ENCODE measurements around the gene HTR7. TPM values are rescaled to one million over a fixed set of nuclear protein-coding genes. Genes with fewer than 3 reads are reported as not detected.

The HTR7 gene
- total and polyA plus RNA-seq, 2 donors from 2014 or later, result 0.38 TPM; not detected in 1

DNA sequence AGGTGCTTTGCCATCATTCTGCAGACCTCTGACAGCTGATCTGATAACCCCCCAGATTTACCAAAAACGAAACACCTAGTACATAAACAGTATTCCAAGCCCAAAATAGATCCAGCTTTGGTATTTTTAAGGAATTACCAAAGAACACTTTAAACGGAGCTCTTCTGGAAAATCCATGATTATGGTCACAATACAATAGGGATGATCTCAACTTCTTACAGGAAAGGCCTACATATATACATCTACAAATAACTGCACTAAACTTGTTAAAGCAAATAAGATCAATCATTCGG lies 69.7 kb downstream of the HTR7 start:
- no peaks in the 10 kb centered on the region for H3K27me3 ChIP-seq (ENCODE audit: control insufficient read depth, insufficient read depth, low read length)
- H3K4me3 ChIP-seq (ENCODE audit: low read length in 3 of 3), result no peak overlapping the region
- no peaks in the 10 kb centered on the region for H3K9me3 ChIP-seq (ENCODE audit: control insufficient read depth in 2 of 3, insufficient read depth in 1 of 3, low read length in 3 of 3)
- intact Hi-C loops (cut with DNase I), result no loop called here
- FAIRE-seq, result no peak
- no peaks in the 10 kb centered on the region for H3K4me1 ChIP-seq (ENCODE audit: control insufficient read depth in 2 of 3, insufficient read depth in 2 of 3, low read depth in 1 of 3, low read length in 3 of 3)
- H3K27ac ChIP-seq (ENCODE audit: low read depth in 2 of 2, low read length in 2 of 2), result no peak overlapping the region
- no peak for DNase-seq
- TF ChIP-seq, protein P1, sequence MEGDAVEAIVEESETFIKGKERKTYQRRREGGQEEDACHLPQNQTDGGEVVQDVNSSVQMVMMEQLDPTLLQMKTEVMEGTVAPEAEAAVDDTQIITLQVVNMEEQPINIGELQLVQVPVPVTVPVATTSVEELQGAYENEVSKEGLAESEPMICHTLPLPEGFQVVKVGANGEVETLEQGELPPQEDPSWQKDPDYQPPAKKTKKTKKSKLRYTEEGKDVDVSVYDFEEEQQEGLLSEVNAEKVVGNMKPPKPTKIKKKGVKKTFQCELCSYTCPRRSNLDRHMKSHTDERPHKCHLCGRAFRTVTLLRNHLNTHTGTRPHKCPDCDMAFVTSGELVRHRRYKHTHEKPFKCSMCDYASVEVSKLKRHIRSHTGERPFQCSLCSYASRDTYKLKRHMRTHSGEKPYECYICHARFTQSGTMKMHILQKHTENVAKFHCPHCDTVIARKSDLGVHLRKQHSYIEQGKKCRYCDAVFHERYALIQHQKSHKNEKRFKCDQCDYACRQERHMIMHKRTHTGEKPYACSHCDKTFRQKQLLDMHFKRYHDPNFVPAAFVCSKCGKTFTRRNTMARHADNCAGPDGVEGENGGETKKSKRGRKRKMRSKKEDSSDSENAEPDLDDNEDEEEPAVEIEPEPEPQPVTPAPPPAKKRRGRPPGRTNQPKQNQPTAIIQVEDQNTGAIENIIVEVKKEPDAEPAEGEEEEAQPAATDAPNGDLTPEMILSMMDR (IDR thresholded peaks at IDR 0.05; ENCODE audit: borderline replicate concordance, extremely low read depth, insufficient read depth), result no peak
- no peaks in the 10 kb centered on the region for H3K36me3 ChIP-seq (ENCODE audit: control insufficient read depth in 2 of 3, insufficient read depth in 3 of 3, low read length in 3 of 3)
- H3K9ac ChIP-seq (ENCODE audit: low read length in 3 of 3), result no peak overlapping the region

DNA sequence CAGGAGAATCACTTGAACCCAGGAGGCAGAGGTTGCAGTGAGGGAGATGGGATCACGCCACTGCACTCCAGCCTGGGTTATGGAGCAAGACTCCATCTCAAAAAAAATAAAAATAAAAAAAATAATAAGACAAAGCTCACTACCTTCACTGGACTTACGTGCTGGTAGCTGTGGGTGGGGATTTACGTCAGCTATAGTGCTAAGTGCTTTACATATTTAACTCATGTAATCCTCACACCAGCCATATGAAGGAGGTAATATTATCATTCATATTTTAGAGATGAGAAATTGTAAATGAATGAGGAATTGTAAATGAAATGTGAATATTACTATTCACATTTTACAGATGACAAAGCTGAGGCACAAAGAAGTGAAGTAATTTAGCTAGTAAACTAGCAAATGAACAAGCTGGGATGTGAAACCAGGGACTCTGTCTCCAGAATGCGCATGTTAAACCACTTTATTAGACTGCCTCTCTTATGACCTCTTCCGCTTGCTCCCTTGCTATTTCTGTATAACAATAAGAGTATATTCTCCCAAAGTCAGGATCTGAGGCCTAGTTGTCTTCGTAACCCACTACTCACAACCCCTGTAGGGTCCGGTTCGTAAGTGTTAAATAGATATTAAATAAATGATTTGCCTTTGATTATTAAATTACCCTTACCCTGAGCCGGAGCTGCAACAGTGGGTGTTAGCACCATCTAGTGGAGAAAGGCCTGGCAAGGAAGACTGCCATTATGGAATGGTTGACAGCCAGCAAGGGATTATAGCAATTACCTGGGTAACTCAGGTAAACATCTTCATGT lies 70.2 kb downstream of the HTR7 start:
- Histone ChIP-seq H3K9me3 (ENCODE audit: control insufficient read depth in 2 of 3, insufficient read depth in 1 of 3, low read length in 3 of 3) (no peaks in the 10 kb centered on the region), H3K4me3 (ENCODE audit: low read length in 3 of 3) (no peak overlapping the region), H3K9ac (ENCODE audit: low read length in 3 of 3) (no peak overlapping the region), H3K27me3 (ENCODE audit: control insufficient read depth, insufficient read depth, low read length) (no peaks in the 10 kb centered on the region), H3K27ac (ENCODE audit: low read depth in 2 of 2, low read length in 2 of 2) (no peak overlapping the region), H3K4me1 (ENCODE audit: control insufficient read depth in 2 of 3, insufficient read depth in 2 of 3, low read depth in 1 of 3, low read length in 3 of 3) (no peaks in the 10 kb centered on the region), H3K36me3 (ENCODE audit: control insufficient read depth in 2 of 3, insufficient read depth in 3 of 3, low read length in 3 of 3) (no peaks in the 10 kb centered on the region)
- DNase-seq (peak in 3 of 5 donors; percentile 22 to 54 (median 24)), FAIRE-seq (no peak)
- intact Hi-C loops (cut with DNase I), result no loop called here
- TF ChIP-seq, protein P1 (IDR thresholded peaks at IDR 0.05; ENCODE audit: borderline replicate concordance, extremely low read depth, insufficient read depth), result peak; percentile 49

DNA sequence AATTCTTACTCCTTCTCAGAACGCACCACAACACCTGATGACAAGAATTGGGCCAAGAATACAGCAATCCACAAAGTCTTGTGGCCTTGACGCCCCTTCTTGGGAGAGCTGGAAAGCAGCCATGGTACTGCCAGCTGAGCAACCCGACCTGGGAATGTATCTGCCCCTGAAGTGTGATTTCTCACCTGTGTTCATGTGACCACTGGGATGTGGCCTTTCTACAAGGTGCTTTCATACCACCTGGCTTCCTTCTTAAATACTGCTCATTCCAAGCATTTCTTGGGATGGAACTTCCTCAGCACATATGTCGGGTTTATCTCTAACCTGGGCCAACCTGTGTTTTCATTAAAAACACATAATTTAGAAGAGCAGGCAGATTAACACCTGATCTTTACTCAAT lies 72.1 kb downstream of the HTR7 start:
- DNase-seq (no peak), FAIRE-seq (no peak)
- Histone ChIP-seq H3K27me3 (ENCODE audit: control insufficient read depth, insufficient read depth, low read length) (no peaks in the 10 kb centered on the region), H3K9ac (ENCODE audit: low read length in 3 of 3) (no peak overlapping the region), H3K36me3 (ENCODE audit: control insufficient read depth in 2 of 3, insufficient read depth in 3 of 3, low read length in 3 of 3) (no peaks in the 10 kb centered on the region), H3K4me1 (ENCODE audit: control insufficient read depth in 2 of 3, insufficient read depth in 2 of 3, low read depth in 1 of 3, low read length in 3 of 3) (no peaks in the 10 kb centered on the region), H3K4me3 (ENCODE audit: low read length in 3 of 3) (no peak overlapping the region), H3K27ac (ENCODE audit: low read depth in 2 of 2, low read length in 2 of 2) (no peak overlapping the region), H3K9me3 (ENCODE audit: control insufficient read depth in 2 of 3, insufficient read depth in 1 of 3, low read length in 3 of 3) (no peaks in the 10 kb centered on the region)
- intact Hi-C loops (cut with DNase I), result no loop called here
- TF ChIP-seq, protein P1 (IDR thresholded peaks at IDR 0.05; ENCODE audit: borderline replicate concordance, extremely low read depth, insufficient read depth), result no peak

DNA sequence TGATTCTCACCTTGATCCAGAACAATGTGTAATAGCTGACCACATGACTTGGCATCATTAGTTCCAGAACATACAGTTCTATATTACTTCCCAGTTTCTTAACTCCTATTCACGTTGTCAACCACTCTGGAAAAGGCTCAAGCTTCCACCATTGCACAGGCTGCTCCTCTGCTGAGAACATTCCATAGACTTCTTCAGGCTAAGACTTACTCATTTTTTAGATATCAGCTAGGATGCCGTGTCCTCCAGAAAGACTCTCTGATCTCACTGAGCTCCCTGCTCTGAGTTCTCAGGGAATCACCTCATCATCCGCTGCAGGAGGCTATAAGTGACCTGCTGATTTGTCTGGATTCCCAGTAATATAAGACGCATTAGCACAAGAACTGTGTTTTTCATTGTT lies 73.1 kb downstream of the HTR7 start:
- Histone ChIP-seq H3K9me3 (ENCODE audit: control insufficient read depth in 2 of 3, insufficient read depth in 1 of 3, low read length in 3 of 3) (no peaks in the 10 kb centered on the region), H3K4me3 (ENCODE audit: low read length in 3 of 3) (no peak overlapping the region), H3K9ac (ENCODE audit: low read length in 3 of 3) (no peak overlapping the region), H3K27me3 (ENCODE audit: control insufficient read depth, insufficient read depth, low read length) (no peaks in the 10 kb centered on the region), H3K4me1 (ENCODE audit: control insufficient read depth in 2 of 3, insufficient read depth in 2 of 3, low read depth in 1 of 3, low read length in 3 of 3) (no peaks in the 10 kb centered on the region), H3K27ac (ENCODE audit: low read depth in 2 of 2, low read length in 2 of 2) (no peak overlapping the region), H3K36me3 (ENCODE audit: control insufficient read depth in 2 of 3, insufficient read depth in 3 of 3, low read length in 3 of 3) (no peaks in the 10 kb centered on the region)
- DNase-seq, result no peak
- intact Hi-C loops (cut with DNase I), result no loop called here
- TF ChIP-seq, protein P1 (IDR thresholded peaks at IDR 0.05; ENCODE audit: borderline replicate concordance, extremely low read depth, insufficient read depth), result no peak
- FAIRE-seq, result no peak

Measured in kidney (tissue), 14 donors.